Endothelial cell of umbilical vein (primary cell): Measurements from ENCODE around the gene SLC16A2. TPM values are rescaled to one million over a fixed set of nuclear protein-coding genes. Genes with fewer than 3 reads are reported as not detected.

Source experiments
- BruUV-seq: library from RNA; stranded (reverse); fragments of 400-500 nt; replicated peaks from 2 replicates; lab custom pipeline; 2021; lab: Mats Ljungman, UMichigan
- CTCF ChIA-PET: fragments of 300-600, 350-600 bp; sonication (Branson Sonifier 250); formaldehyde crosslinking; loops from one replicate; lab custom pipeline; 2021; ENCODE audit warnings: antibody characterized with exemption, inconsistent platforms; lab: Charles Lee
- POLR2A ChIA-PET: fragments of 300-600, 350-600 bp; sonication (Branson Sonifier 250); formaldehyde crosslinking; loops from one replicate; lab custom pipeline; 2021; ENCODE audit warnings: antibody characterized with exemption, inconsistent platforms; lab: Charles Lee
- DNase-seq: peaks from one replicate; pipeline ENCODE4 v3.0.0-alpha.2; 2011; ENCODE audit warnings: low read depth, low spot score
- FAIRE-seq: peaks from 2 replicates; lab custom pipeline; 2011; peaks lifted over from hg19 to GRCh38; lab: Jason Lieb, UNC
- H2AFZ ChIP-seq: 2 replicates; pipeline ENCODE4 v1.6.0; 2012; ENCODE audit warnings: low read depth, low read length, control low read depth, inconsistent platforms
- H3K27ac ChIP-seq: 2 replicates; pipeline ENCODE4 v1.5.1; 2011; ENCODE audit warnings: low read depth, mild to moderate bottlenecking, control low read depth, low read length, moderate library complexity; ENCODE audit not compliant: insufficient read depth
- H3K27me3 ChIP-seq, 2 experiments: 2 replicates each; pipeline versions ENCODE4 v1.6.0 to v1.6.1; 2011; ENCODE audit warnings: low read length in 2 of 2, mixed read lengths in 1 of 2; ENCODE audit not compliant: control insufficient read depth in 2 of 2, insufficient read depth in 2 of 2
- H3K36me3 ChIP-seq, 2 experiments: 2 replicates in 1 of 2; 3 replicates in 1 of 2; pipeline ENCODE4 v1.5.1; 2011; ENCODE audit warnings: low read length in 2 of 2, mild to moderate bottlenecking in 1 of 2, moderate library complexity in 1 of 2; ENCODE audit not compliant: control insufficient read depth in 2 of 2, insufficient read depth in 2 of 2; ENCODE audit errors: extremely low read depth in 1 of 2
- H3K4me1 ChIP-seq: 3 replicates; pipeline ENCODE4 v1.5.1; 2011; ENCODE audit warnings: mild to moderate bottlenecking, low read length; ENCODE audit not compliant: control insufficient read depth, insufficient read depth; ENCODE audit errors: extremely low read depth
- H3K4me2 ChIP-seq: 2 replicates; pipeline ENCODE4 v1.6.1; 2011; ENCODE audit warnings: low read length, control low read depth, mixed read lengths; ENCODE audit not compliant: insufficient read depth
- H3K4me3 ChIP-seq, 3 experiments: fragments of 200-600 bp in 1 of 3; sonication (generic), shearing (Covaris generic) in 1 of 3; replicated peaks in 1 of 3; 2 replicates each; pipeline ENCODE4 v1.5.1; 2011 to 2016; ENCODE audit warnings: control low read depth in 3 of 3, low read length in 3 of 3, mild to moderate bottlenecking in 2 of 3, inconsistent platforms in 1 of 3, low read depth in 1 of 3, moderate library complexity in 1 of 3; ENCODE audit not compliant: insufficient read depth in 1 of 3
- H3K79me2 ChIP-seq: 2 replicates; pipeline ENCODE4 v1.6.0; 2012; ENCODE audit warnings: low read length, inconsistent platforms; ENCODE audit not compliant: control insufficient read depth, insufficient read depth
- H3K9ac ChIP-seq: replicated peaks from 2 replicates; pipeline ENCODE3; 2011; ENCODE audit warnings: low read length, control low read depth; ENCODE audit not compliant: insufficient read depth; ENCODE audit errors: extremely low read depth
- H3K9me1 ChIP-seq: replicated peaks from 3 replicates; pipeline ENCODE4 v1.6.0; 2011; ENCODE audit warnings: mild to moderate bottlenecking, low read length; ENCODE audit not compliant: control insufficient read depth, insufficient read depth; ENCODE audit errors: extremely low read depth
- H3K9me3 ChIP-seq: replicated peaks from 2 replicates; pipeline ENCODE4 v1.5.1; 2012; ENCODE audit warnings: low read length, inconsistent platforms; ENCODE audit not compliant: control insufficient read depth, insufficient read depth
- H4K20me1 ChIP-seq: replicated peaks from 2 replicates; pipeline ENCODE3; 2011; ENCODE audit warnings: mild to moderate bottlenecking, low read length; ENCODE audit not compliant: control insufficient read depth, insufficient read depth; ENCODE audit errors: extremely low read depth
- EZH2 ChIP-seq: IDR thresholded peaks from 2 replicates; pipeline ENCODE4 v1.6.1; 2012; ENCODE audit warnings: borderline replicate concordance, low read depth, mild to moderate bottlenecking, moderate library complexity, low read length, inconsistent platforms; ENCODE audit not compliant: severe bottlenecking
- FOS ChIP-seq: IDR thresholded peaks from 2 replicates; pipeline ENCODE4 v1.6.1; 2011; ENCODE audit warnings: mild to moderate bottlenecking, low read length, moderate library complexity, borderline replicate concordance; ENCODE audit not compliant: insufficient read depth
- GATA2 ChIP-seq: IDR thresholded peaks from 2 replicates; pipeline ENCODE4 v1.7.0; 2011; ENCODE audit warnings: low read depth, mild to moderate bottlenecking, moderate library complexity, mixed read lengths, low read length; ENCODE audit not compliant: insufficient read length, insufficient read depth
- JUN ChIP-seq: IDR thresholded peaks from 2 replicates; pipeline ENCODE4 v1.6.1; 2011; ENCODE audit warnings: borderline replicate concordance, low read depth; ENCODE audit not compliant: insufficient read length, insufficient read depth
- MYC ChIP-seq: IDR thresholded peaks from one replicate; pipeline ENCODE4 v1.6.1; 2011; ENCODE audit warnings: mild to moderate bottlenecking, low read depth, low read length
- POLR2A ChIP-seq: IDR thresholded peaks from 2 replicates; pipeline ENCODE4 v1.6.1; 2012; ENCODE audit warnings: low read depth, mild to moderate bottlenecking, control low read depth, low read length
- POLR2AphosphoS5 ChIP-seq: IDR thresholded peaks from 2 replicates; pipeline ENCODE4 v1.6.1; 2012; ENCODE audit warnings: low read depth, mild to moderate bottlenecking, control low read depth, low read length, moderate library complexity; ENCODE audit not compliant: insufficient read depth
- dilution Hi-C: fragments of 300-500 bp; cut with MboI; formaldehyde crosslinking; loops from one replicate; pipeline ENCODE4 v1.15.0; 2019; ENCODE audit warnings: low sequenced_read_pairs; ENCODE audit not compliant: extremely low pct_ligation_motif_present
- intact Hi-C: fragments of 100-400 bp; cut with micrococcal nuclease; formaldehyde crosslinking; loops from one replicate; pipeline ENCODE4 v1.10.0; 2022
- polyA plus RNA-seq, 4 experiments: library from polyadenylated mRNA; depleted of rRNA in 3 of 4; stranded (reverse) in 3 of 4; unstranded in 1 of 4; fragments of >200 nt; gene quantifications; 2 replicates each; pipeline versions ENCODE4 v1.2.1 to v1.2.3, GENCODE V29; 2011 to 2012; ENCODE audit warnings: missing spikeins in 1 of 4
- total RNA-seq: library from RNA; stranded (reverse); gene quantifications from 2 replicates; pipeline ENCODE4 v1.2.3, GENCODE V29; 2021
- TF ChIP-seq, protein P1 (sequence below): IDR thresholded peaks from 2 replicates; pipeline ENCODE4 v1.6.1; 2011; ENCODE audit not compliant: insufficient read depth, insufficient read length
- TF ChIP-seq, protein P2 (sequence below), 2 donors: IDR thresholded peaks; 1 replicate in 1 of 2; 2 replicates in 1 of 2; pipeline ENCODE4 v1.5.1; 2011; ENCODE audit warnings: low read length in 2 of 2, mild to moderate bottlenecking in 2 of 2, moderate library complexity in 2 of 2, control low read depth in 1 of 2, inconsistent platforms in 1 of 2, low read depth in 1 of 2; ENCODE audit not compliant: insufficient read depth in 1 of 2; ENCODE audit errors: extremely low read depth in 1 of 2

SLC16A2 gene
- total and polyA plus RNA-seq, 2 donors (not counting 3 experiments of a cell fraction or from before 2014, with no cell fraction given) = 3.1 to 3.6 TPM

DNA sequence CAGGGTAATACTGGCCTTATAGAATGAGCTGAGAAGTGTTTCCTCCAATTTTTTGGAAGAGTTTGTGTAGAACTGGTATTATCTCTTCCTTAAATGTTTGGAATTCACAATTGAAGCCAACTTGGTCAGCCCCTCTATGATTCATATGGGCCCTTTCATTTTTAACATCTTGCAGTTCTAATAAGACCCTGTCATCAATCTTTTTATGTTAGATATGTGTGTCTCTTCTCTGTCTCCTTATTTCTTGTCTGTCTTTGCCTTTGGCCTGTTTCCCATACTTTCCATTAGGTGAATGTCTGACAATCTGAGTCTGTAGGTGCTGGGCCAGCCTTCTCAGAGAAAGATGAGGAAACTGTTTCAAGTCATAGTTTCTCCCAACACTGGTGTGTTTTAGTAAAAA is 88.7 kb downstream of the SLC16A2 start:
- Histone ChIP-seq H3K9ac (no peak overlapping the region), H3K4me2 (no peak overlapping the region), H2AFZ (no peak overlapping the region), H3K4me3 (no peak overlapping the region), H3K27me3 (no peaks in the 10 kb centered on the region), H3K79me2 (no peaks in the 10 kb centered on the region), H3K36me3 (no peaks in the 10 kb centered on the region), H3K9me3 (no peaks in the 10 kb centered on the region), H3K4me1 (no peaks in the 10 kb centered on the region), H4K20me1 (no peaks in the 10 kb centered on the region), H3K27ac (no peak overlapping the region), H3K9me1 (no peaks in the 10 kb centered on the region)
- ChIA-PET POLR2A (no interaction called here), CTCF (no interaction called here)
- FAIRE-seq (no peak), DNase-seq (no peak)
- no TSS peak for BruUV-seq
- TF ChIP-seq, protein P1, sequence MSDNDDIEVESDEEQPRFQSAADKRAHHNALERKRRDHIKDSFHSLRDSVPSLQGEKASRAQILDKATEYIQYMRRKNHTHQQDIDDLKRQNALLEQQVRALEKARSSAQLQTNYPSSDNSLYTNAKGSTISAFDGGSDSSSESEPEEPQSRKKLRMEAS = no peak
- TF ChIP-seq GATA2 = no peak
- no peak for TF ChIP-seq EZH2
- TF ChIP-seq, protein P2, sequence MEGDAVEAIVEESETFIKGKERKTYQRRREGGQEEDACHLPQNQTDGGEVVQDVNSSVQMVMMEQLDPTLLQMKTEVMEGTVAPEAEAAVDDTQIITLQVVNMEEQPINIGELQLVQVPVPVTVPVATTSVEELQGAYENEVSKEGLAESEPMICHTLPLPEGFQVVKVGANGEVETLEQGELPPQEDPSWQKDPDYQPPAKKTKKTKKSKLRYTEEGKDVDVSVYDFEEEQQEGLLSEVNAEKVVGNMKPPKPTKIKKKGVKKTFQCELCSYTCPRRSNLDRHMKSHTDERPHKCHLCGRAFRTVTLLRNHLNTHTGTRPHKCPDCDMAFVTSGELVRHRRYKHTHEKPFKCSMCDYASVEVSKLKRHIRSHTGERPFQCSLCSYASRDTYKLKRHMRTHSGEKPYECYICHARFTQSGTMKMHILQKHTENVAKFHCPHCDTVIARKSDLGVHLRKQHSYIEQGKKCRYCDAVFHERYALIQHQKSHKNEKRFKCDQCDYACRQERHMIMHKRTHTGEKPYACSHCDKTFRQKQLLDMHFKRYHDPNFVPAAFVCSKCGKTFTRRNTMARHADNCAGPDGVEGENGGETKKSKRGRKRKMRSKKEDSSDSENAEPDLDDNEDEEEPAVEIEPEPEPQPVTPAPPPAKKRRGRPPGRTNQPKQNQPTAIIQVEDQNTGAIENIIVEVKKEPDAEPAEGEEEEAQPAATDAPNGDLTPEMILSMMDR (IDR thresholded peaks at IDR 0.05; ENCODE audit: extremely low read depth in 1 of 2, insufficient read depth in 1 of 2, low read depth in 1 of 2, low read length in 2 of 2) = no peak
- dilution Hi-C loops = no loop called here
- intact Hi-C loops = no loop called here

GRCh38 chrX:74510401-74510800 is 89.1 kb downstream of the SLC16A2 start:
- Histone ChIP-seq H3K27ac (no peak overlapping the region), H3K4me3 (no peak overlapping the region), H3K4me2 (no peak overlapping the region), H3K9ac (no peak overlapping the region), H4K20me1 (no peaks in the 10 kb centered on the region), H3K36me3 (no peaks in the 10 kb centered on the region), H3K9me1 (no peaks in the 10 kb centered on the region), H3K9me3 (no peaks in the 10 kb centered on the region), H2AFZ (no peak overlapping the region), H3K27me3 (no peaks in the 10 kb centered on the region), H3K79me2 (no peaks in the 10 kb centered on the region), H3K4me1 (no peaks in the 10 kb centered on the region)
- no peak for DNase-seq
- no TSS peak for BruUV-seq
- ChIA-PET CTCF (no interaction called here), POLR2A (no interaction called here)
- no peak for FAIRE-seq
- no peak for TF ChIP-seq EZH2
- TF ChIP-seq, protein P1 = no peak
- no peak for TF ChIP-seq FOS
- no peak for TF ChIP-seq JUN
- TF ChIP-seq, protein P2 (IDR thresholded peaks at IDR 0.05; ENCODE audit: extremely low read depth in 1 of 2, insufficient read depth in 1 of 2, low read depth in 1 of 2, low read length in 2 of 2) = no peak
- TF ChIP-seq POLR2AphosphoS5 = no peak
- no peak for TF ChIP-seq POLR2A
- TF ChIP-seq GATA2 = no peak
- TF ChIP-seq MYC = no peak
- dilution Hi-C loops (no loop called here), intact Hi-C loops (no loop called here)
